Activated CD4-positive, alpha-beta T cell treated with anti-CD3 and anti-CD28 coated beads, Interleukin-2, amount 10 ng/mL, durations not matched to agents 24 days and 14 days (primary cell): ENCODE measurements around the gene PRR27. TPM values are rescaled to one million over a fixed set of nuclear protein-coding genes. Genes with fewer than 3 reads are reported as not detected.

Experiments
- DNase-seq: peaks from one replicate; pipeline ENCODE4 v3.0.0; 2022
- H3K27ac Mint-ChIP-seq: one replicate; pipeline ENCODE4 v1.8.0; 2022; ENCODE audit warnings: mild to moderate bottlenecking, mixed read lengths
- H3K27me3 Mint-ChIP-seq: one replicate; pipeline ENCODE4 v1.8.0; 2022; ENCODE audit warnings: mixed read lengths
- H3K36me3 Mint-ChIP-seq: one replicate; pipeline ENCODE4 v1.8.0; 2022; ENCODE audit warnings: low read depth, mild to moderate bottlenecking, mixed read lengths
- H3K4me1 Mint-ChIP-seq: one replicate; pipeline ENCODE4 v1.8.0; 2021; ENCODE audit warnings: mixed read lengths
- H3K4me3 Mint-ChIP-seq: one replicate; pipeline ENCODE4 v1.8.0; 2022; ENCODE audit warnings: mild to moderate bottlenecking, moderate library complexity, mixed read lengths
- H3K9me3 Mint-ChIP-seq: one replicate; pipeline ENCODE4 v1.8.0; 2021; ENCODE audit warnings: mixed read lengths
- intact Hi-C: fragments of 100-400 bp; cut with micrococcal nuclease; formaldehyde crosslinking; loops from one replicate; pipeline ENCODE4 v1.15.1; 2023
- total RNA-seq: library from RNA; stranded (reverse); gene quantifications from 2 replicates; pipeline ENCODE4 v1.2.3, GENCODE V29; 2022

PRR27 gene
- total RNA-seq: not detected in 2 replicates

DNA sequence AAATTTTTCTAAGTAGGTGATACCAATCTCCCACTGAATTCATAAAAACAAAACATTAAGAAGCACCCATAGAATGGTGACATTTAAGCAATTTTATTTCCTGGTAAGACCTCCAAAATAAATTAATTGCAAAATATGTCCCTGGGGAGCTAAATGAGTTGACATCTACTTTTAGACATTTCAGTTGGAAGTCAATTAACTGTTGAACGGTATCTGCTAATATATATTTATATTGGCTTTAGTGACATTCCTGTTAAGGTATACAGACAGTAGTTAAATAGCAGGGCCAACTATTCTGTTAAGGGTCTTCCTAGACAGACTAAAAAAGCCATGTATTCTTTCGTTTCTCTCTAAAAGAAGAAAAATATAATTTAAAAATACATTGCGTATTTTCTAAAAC lies at the start of gene PRR27:
TSS of gene PRR27 (plus strand) at position 301 of the 400 bp plus-strand sequence. CDS start 139 bp downstream, outside the sequence.
- intact Hi-C loops: no loop called here
- no peak for DNase-seq
- no peaks in the 10 kb centered on the region for H3K27me3 Mint-ChIP-seq
- no peak within 1 kb of the TSS for H3K4me3 Mint-ChIP-seq
- H3K9me3 Mint-ChIP-seq: no peaks in the 10 kb centered on the region
- H3K36me3 Mint-ChIP-seq: no peaks in the 10 kb centered on the region
- H3K27ac Mint-ChIP-seq: no peak within 1 kb of the TSS
- H3K4me1 Mint-ChIP-seq: no peaks in the 10 kb centered on the region

DNA sequence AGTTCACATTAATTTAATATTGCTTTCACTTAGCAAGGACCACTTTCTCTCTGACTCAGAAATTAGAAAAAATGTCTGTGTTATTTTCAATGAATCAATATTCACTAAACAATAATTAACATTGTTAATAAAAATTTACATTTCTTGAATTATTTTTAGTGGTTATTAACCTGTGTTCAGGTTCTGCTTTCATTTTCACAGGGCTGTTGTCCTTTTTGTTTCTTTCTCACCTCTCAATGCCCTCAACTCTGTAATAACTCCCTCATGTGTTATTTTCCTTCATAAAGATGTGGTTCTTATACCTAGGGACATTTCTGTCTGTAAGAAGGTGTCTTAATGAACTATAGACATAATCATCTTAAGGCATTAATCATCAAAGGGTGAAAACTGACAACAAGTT lies 43.1 kb upstream of the PRR27 start:
- H3K27me3 Mint-ChIP-seq: no peaks in the 10 kb centered on the region
- H3K27ac Mint-ChIP-seq: no peak overlapping the region
- DNase-seq: no peak
- H3K36me3 Mint-ChIP-seq: no peaks in the 10 kb centered on the region
- no peaks in the 10 kb centered on the region for H3K9me3 Mint-ChIP-seq
- no peak overlapping the region for H3K4me3 Mint-ChIP-seq
- intact Hi-C loops: no loop called here
- no peaks in the 10 kb centered on the region for H3K4me1 Mint-ChIP-seq

DNA sequence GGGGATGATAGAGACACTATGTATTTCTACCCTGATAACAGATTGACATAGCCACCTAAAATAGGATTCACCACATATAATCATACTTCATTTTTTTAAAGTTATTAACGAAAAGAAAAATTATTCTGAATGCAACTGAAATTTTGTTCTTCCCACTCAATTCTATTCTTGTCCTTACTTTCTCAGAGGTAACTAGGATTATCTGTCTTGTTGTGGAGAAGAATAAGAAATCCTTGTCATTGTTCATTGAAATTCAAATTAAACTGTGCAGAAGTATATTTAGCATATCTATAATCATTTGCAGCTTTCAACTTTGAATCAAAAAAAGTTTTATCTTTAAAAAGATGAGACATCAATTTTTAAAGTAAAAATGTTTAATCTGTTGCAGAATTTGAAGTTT lies 40.4 kb upstream of the PRR27 start:
- intact Hi-C loops: no loop called here
- no peak overlapping the region for H3K4me3 Mint-ChIP-seq
- no peak for DNase-seq
- H3K4me1 Mint-ChIP-seq: no peaks in the 10 kb centered on the region
- no peaks in the 10 kb centered on the region for H3K27me3 Mint-ChIP-seq
- no peaks in the 10 kb centered on the region for H3K9me3 Mint-ChIP-seq
- no peaks in the 10 kb centered on the region for H3K36me3 Mint-ChIP-seq
- no peak overlapping the region for H3K27ac Mint-ChIP-seq

- Mint-ChIP-seq H3K36me3 (no peaks in the 10 kb centered on the region), H3K4me1 (no peaks in the 10 kb centered on the region), H3K4me3 (no peak overlapping the region), H3K27me3 (no peaks in the 10 kb centered on the region), H3K9me3 (no peaks in the 10 kb centered on the region), H3K27ac (no peak overlapping the region)
- DNase-seq: no peak
- intact Hi-C loops: no loop called here
Measured at GRCh38 chr4:70114096-70114495, 39.9 kb upstream of the PRR27 start.

GRCh38 chr4:70120323-70120722 lies 33.7 kb upstream of the PRR27 start:
- Mint-ChIP-seq H3K27me3 (no peaks in the 10 kb centered on the region), H3K27ac (no peak overlapping the region)
- intact Hi-C loops: no loop called here

GRCh38 chr4:70133473-70133872 lies 20.6 kb upstream of the PRR27 start:
- Mint-ChIP-seq H3K4me1 (no peaks in the 10 kb centered on the region), H3K9me3 (no peaks in the 10 kb centered on the region), H3K27me3 (no peaks in the 10 kb centered on the region), H3K4me3 (no peak overlapping the region), H3K36me3 (no peaks in the 10 kb centered on the region), H3K27ac (no peak overlapping the region)
- intact Hi-C loops: no loop called here
- DNase-seq: no peak

More at GRCh38 chr4:70120323-70120722, 33.7 kb upstream of the PRR27 start:
- no peak for DNase-seq
- no peaks in the 10 kb centered on the region for H3K9me3 Mint-ChIP-seq
- H3K4me1 Mint-ChIP-seq: no peaks in the 10 kb centered on the region
- H3K4me3 Mint-ChIP-seq: no peak overlapping the region
- no peaks in the 10 kb centered on the region for H3K36me3 Mint-ChIP-seq

GRCh38 chr4:70138751-70139150 lies 15.3 kb upstream of the PRR27 start:
- intact Hi-C loops: no loop called here
- Mint-ChIP-seq H3K27ac (no peak overlapping the region), H3K4me3 (no peak overlapping the region), H3K4me1 (no peaks in the 10 kb centered on the region), H3K27me3 (no peaks in the 10 kb centered on the region), H3K36me3 (no peaks in the 10 kb centered on the region), H3K9me3 (no peaks in the 10 kb centered on the region)
- no peak for DNase-seq

DNA sequence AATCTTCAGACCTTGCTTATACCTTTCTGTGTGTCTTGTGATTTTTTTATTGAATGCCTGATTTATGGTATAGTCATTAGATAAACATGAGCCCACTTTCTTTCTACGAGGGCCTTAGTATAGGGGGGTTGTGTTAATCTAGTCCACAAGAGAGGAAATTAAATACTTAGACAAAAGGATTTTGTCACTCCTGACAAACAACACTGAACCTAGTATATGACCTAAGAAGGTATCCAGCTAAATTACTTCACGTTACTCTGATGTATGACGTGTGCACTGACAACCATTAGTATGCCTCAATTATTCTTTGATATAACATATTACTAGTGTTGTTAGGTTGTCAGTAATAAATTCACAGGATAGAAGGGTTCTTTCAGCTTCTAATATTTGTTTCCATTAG lies 2.8 kb upstream of the PRR27 start:
- DNase-seq: no peak
- Mint-ChIP-seq H3K9me3 (no peaks in the 10 kb centered on the region), H3K27me3 (no peaks in the 10 kb centered on the region), H3K4me1 (no peaks in the 10 kb centered on the region), H3K36me3 (no peaks in the 10 kb centered on the region), H3K4me3 (no peak overlapping the region), H3K27ac (no peak overlapping the region)
- intact Hi-C loops: no loop called here

DNA sequence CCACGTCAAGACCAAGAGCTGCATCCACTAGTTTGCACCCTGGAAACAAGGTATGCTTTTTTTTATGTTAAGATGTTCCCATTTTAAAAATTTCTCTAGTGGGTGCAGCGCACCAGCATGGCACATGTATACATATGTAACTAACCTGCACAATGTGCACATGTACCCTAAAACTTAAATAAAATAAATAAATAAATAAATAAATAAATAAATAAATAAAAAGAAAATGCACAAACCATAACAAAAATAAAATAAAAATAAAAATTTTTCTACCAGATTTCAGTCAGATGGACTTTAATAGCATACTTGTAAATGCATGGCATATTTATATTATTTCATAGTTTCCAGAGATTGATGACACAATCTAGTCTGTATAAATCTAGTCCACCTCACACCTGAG lies 1.9 kb upstream of the PRR27 start:
- intact Hi-C loops: no loop called here
- no peaks in the 10 kb centered on the region for H3K9me3 Mint-ChIP-seq
- no peaks in the 10 kb centered on the region for H3K27me3 Mint-ChIP-seq

DNA sequence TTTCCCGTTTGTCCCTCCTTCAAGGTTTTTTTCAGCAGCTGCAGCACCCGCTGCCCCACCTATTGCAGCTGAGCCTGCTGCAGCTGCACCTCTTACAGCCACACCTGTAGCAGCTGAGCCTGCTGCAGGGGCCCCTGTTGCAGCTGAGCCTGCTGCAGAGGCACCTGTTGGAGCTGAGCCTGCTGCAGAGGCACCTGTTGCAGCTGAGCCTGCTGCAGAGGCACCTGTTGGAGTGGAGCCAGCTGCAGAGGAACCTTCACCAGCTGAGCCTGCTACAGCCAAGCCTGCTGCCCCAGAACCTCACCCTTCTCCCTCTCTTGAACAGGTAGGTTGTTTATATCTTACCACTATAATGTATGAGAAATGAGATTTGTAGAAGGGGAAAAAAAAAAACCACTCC lies 4.5 kb downstream of the PRR27 start:
- no peak for DNase-seq
- Mint-ChIP-seq H3K27me3 (no peaks in the 10 kb centered on the region), H3K9me3 (no peaks in the 10 kb centered on the region), H3K27ac (no peak overlapping the region), H3K36me3 (no peaks in the 10 kb centered on the region), H3K4me3 (no peak overlapping the region), H3K4me1 (no peaks in the 10 kb centered on the region)
- intact Hi-C loops: no loop called here

More for the DNA sequence above, 1.9 kb upstream of the PRR27 start:
- Mint-ChIP-seq H3K36me3 (no peaks in the 10 kb centered on the region), H3K4me3 (no peak overlapping the region), H3K4me1 (no peaks in the 10 kb centered on the region), H3K27ac (no peak overlapping the region)
- DNase-seq: no peak

- intact Hi-C loops: no loop called here
- Mint-ChIP-seq H3K27me3 (no peaks in the 10 kb centered on the region), H3K4me3 (no peak overlapping the region), H3K36me3 (no peaks in the 10 kb centered on the region), H3K9me3 (no peaks in the 10 kb centered on the region), H3K4me1 (no peaks in the 10 kb centered on the region), H3K27ac (no peak overlapping the region)
- no peak for DNase-seq
Measured at GRCh38 chr4:70177090-70177489, 23.1 kb downstream of the PRR27 start.

DNA sequence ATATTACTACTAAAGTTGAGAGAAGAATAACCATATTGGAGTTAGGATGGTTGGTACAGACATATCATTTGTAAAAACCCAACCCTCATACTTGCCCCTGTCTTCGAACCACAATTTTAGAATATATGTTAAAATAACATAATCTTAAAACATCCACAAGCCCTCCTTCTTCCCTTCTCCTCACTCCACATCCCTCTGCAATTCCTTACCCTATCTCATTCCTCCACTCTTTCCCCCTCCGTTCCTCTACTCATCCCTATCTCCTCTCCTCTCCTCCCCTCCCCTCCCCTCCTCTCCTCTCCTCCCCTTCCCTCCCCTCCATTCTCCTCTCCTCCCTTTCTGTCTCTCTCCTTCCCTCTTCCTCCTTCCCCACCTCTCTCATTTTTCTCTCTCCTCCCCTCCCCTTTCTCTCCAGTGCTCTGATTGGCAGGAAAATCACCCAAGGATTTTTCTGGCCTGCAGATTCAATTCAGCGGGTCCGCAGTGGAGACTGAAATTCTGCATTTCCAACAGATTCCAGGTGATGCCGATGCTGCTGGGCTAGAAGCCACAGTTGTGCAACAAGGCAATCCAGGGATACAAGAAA lies 24.1 kb downstream of the PRR27 start:
- Mint-ChIP-seq H3K36me3 (no peaks in the 10 kb centered on the region), H3K9me3 (no peaks in the 10 kb centered on the region), H3K27me3 (no peaks in the 10 kb centered on the region), H3K27ac (no peak overlapping the region), H3K4me3 (no peak overlapping the region), H3K4me1 (no peaks in the 10 kb centered on the region)
- intact Hi-C loops: no loop called here
- no peak for DNase-seq

GRCh38 chr4:70179811-70180210 lies 25.8 kb downstream of the PRR27 start:
- H3K36me3 Mint-ChIP-seq: no peaks in the 10 kb centered on the region
- H3K27me3 Mint-ChIP-seq: no peaks in the 10 kb centered on the region
- H3K4me1 Mint-ChIP-seq: no peaks in the 10 kb centered on the region
- H3K27ac Mint-ChIP-seq: no peak overlapping the region
- no peak for DNase-seq
- H3K4me3 Mint-ChIP-seq: no peak overlapping the region
- intact Hi-C loops: no loop called here
- H3K9me3 Mint-ChIP-seq: no peaks in the 10 kb centered on the region

- Mint-ChIP-seq H3K36me3 (no peaks in the 10 kb centered on the region), H3K9me3 (no peaks in the 10 kb centered on the region), H3K27me3 (no peaks in the 10 kb centered on the region), H3K27ac (no peak overlapping the region), H3K4me1 (no peaks in the 10 kb centered on the region), H3K4me3 (no peak overlapping the region)
- intact Hi-C loops: no loop called here
- DNase-seq: no peak
Measured at GRCh38 chr4:70181864-70182263, 27.8 kb downstream of the PRR27 start.

GRCh38 chr4:70182517-70183167 lies 28.6 kb downstream of the PRR27 start:
- DNase-seq: no peak
- Mint-ChIP-seq H3K4me1 (no peaks in the 10 kb centered on the region), H3K27me3 (no peaks in the 10 kb centered on the region), H3K27ac (no peak overlapping the region), H3K36me3 (no peaks in the 10 kb centered on the region), H3K9me3 (no peaks in the 10 kb centered on the region), H3K4me3 (no peak overlapping the region)
- intact Hi-C loops: loop anchor here (1.0 kb wide), 1 partner anchor 493 kb away; no protein-coding TSS in a partner anchor
